HUDEP-2 (cell line): Measurements from ENCODE around the gene CCR9.

Experiments
- DNase-seq, 76 experiments: peaks; one replicate each; lab custom pipeline; 2025; ENCODE audit not compliant: unreplicated experiment in 76 of 76; lab: John Stamatoyannopoulos, UW

CCR9 gene

DNA sequence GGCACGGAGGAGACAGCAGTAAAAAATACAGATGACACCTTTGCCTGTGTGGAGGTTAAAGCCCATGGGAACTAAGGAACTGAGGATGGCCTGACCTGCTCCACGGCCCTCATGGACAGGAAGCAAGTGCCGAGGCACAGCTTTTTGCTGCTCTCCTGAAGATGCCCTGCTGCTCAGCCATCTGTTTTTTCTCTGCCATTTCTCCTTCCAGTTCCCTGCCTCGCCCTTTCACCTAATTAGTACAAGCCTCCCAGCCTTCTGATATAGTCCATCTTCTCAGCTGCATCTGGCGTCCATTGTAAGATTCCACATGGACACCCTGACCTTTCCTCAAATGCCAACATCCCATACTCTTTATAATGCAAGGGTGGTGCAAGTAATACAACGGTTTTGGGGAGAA, 45.2 kb downstream of the CCR9 start:
- no peak for DNase-seq

GRCh38 chr3:45932112-45932511, 45.8 kb downstream of the CCR9 start:
- no peak for DNase-seq

DNA sequence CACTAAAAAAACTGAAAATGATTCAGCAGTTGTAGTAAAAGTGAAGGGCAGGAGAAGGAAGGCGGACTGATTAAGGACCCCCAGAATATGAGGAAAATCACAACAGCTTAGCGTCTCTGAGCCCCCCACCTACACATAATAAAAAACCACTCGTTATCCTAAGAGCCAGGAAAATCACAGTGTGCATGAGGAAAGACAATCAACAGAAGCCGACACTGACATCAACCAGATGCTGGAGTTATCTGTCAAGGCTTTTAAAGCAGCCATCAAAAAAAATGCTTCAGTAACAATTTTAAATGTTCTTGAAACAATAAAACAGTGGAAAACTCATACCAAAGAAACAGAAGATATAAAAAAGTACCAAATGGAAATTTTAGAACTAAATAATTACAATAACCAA, 47.2 kb downstream of the CCR9 start:
- DNase-seq = no peak

DNA sequence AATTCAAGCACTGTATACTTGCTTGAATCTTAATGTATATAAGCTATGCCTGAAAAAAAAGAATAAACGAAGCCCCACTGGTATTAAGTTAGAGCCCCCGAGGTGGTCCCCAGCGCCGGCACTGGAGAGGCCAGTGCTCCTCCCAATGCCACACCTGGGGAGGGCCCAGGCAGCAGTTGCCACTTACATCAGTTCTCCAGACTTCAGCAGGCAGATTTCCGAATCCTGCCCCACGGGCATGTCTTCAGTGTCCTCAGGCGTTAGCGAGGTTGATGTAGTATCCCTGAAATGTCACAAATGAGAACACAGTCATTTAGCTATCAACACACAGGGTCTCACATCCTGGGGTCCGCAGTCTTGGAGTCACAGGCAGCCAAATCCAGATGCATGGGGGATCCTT, 49.9 kb downstream of the CCR9 start:
- DNase-seq = no peak

- DNase-seq = no peak
Observed at GRCh38 chr3:45937206-45938042, 51.1 kb downstream of the CCR9 start.

DNA sequence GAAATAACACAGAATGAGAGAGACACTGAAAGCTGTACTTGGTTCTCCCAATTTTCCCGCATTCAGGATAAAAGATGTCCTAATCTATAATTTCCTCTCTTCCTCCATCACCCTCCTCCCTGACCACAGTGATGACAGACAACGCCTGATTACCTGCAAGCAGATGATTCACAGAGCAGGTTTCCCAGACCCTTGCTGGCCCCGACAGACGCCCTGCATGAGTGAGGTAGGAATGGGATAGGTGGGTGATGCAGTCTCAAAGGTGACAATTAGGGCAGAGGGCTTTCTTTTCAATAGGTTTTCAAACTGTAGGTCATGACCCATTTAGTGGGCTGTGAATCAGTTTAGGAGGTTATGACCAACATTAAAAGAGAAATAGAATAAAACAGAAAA, 51.7 kb downstream of the CCR9 start:
- no peak for DNase-seq

DNA sequence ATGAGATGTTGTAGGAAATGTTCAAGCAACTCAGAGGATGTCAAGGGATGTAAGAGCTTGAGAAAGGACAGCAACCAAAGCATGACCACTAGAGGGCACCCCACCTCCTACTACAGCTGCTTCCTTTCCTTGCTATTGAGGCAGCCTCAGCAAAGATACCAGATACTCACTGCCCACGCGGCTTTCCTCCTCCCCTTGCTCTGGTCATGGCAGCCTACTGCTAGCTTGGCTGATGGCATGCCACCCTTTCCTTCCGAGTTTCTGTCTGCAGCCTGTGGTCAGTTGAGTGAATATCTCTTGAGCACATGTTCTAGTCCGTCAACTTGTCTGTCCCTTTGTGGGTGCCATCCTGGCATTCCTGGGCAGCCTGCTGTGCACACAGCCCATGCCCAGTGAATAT, 52.5 kb downstream of the CCR9 start:
- DNase-seq = peak in 72 of 76 experiments; percentile 2 to 83 (median 51)

- no peak for DNase-seq
Observed at GRCh38 chr3:45939341-45939771, 53.0 kb downstream of the CCR9 start.

DNA sequence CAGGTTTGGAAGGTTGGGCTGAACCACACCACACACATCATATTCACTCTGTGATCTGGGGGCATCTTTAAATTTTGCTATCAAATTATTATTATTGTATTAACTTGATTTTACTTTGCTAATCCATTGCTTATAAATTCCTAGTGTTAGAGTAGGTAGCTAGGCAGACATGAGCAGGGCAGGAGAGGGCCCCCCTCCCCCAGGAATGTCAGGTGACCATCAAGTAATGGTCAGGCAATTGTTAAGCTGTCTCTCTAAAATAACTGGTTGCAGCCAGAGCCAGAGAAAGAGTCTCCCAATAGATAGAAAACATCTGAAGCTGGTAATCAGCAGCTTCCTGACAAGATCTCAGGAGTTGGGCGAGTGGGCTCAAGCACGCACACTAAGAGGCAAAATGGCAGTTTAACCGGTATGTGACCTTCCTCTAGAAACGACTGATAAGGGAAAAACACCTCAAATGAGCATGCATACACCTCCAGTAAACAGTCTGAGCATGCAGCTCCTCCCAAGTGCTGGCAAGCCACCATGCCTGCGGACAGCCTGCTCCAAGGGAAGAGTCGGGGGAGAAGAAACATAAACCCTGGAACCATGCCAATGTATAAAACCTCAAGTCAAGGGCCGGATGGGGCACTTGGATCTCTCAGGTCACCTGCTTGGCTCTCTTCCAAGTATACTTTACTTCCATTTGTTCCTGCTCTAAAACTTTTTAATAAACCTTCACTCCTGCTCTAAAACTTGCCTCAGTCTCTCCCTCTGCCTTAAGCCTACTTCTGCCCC, 53.8 kb downstream of the CCR9 start:
- peak in 4 of 76 experiments; percentile 2 to 20 (median 10) for DNase-seq

DNA sequence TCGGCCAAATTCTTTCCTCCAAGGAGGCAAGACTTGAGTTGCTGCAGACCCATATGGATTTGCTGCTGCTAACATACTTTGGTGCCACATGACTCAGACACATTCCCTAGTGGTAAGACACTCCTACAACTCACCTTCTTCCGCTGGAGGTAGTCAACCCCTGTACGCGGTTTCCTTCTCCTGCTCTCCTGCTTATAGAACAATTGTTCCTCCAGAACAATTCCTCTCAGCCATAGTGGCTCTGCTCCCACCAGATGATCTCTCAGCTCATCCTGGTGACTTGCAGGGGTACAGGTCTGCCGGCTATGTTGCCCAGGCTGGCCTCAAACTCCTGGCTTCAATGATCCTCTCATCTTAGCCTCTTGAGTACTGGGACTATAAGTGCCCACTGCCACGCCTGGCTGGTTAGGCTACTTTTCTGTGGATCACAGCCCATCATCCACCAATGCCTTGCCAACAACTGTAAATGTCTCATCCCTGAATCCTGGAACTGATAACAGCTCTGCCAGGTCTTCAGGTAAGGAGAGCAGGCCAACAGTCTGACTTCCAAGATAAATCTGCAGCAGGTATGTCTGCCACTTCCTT, 54.5 kb downstream of the CCR9 start:
- no peak for DNase-seq

DNA sequence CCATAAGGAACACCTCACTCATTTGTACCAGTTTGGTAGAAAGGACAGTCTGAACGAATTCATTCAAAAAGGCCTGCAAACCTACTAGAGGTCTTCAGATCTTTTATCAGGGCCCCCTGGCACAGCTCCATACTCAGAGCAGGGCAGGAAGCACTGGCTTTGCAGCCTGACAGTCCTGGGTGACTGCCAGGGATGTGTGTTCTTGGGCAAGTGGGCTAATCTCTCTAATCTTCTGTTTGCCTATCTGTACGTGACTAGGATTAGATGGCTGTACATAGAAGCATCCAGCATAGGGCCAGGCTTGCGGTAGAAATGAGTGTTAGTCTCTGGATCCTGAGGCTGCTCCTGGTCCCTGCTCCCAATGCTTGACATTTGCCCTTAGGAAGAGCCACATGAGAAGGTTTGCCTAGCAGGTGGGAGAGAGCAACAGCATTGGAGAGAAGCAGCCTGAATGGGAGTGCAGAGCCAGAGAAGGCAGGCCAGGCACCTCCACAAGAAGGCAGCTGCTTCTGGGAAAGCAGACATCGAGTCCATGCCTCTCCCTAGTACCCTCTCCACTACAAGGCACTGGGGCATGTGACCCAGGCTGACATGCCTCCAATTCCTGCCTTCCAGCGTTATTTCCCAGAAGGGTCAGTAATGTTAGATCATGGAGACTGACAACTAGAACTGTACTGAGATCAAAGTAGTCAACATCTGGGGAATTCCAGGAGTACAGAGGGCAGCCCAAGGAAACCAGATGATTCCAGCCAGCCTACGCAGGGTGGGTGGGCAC, 55.9 kb downstream of the CCR9 start:
- DNase-seq = peak in 69 of 76 experiments; percentile 3 to 77 (median 49)

GRCh38 chr3:45943207-45943846, 57.0 kb downstream of the CCR9 start, which contains the start of gene CXCR6:
Gene CXCR6, plus strand, starts transcription at chr3:45943464. Its CDS starts 3,018 bp downstream, at chr3:45946482.
- no peak for DNase-seq

DNA sequence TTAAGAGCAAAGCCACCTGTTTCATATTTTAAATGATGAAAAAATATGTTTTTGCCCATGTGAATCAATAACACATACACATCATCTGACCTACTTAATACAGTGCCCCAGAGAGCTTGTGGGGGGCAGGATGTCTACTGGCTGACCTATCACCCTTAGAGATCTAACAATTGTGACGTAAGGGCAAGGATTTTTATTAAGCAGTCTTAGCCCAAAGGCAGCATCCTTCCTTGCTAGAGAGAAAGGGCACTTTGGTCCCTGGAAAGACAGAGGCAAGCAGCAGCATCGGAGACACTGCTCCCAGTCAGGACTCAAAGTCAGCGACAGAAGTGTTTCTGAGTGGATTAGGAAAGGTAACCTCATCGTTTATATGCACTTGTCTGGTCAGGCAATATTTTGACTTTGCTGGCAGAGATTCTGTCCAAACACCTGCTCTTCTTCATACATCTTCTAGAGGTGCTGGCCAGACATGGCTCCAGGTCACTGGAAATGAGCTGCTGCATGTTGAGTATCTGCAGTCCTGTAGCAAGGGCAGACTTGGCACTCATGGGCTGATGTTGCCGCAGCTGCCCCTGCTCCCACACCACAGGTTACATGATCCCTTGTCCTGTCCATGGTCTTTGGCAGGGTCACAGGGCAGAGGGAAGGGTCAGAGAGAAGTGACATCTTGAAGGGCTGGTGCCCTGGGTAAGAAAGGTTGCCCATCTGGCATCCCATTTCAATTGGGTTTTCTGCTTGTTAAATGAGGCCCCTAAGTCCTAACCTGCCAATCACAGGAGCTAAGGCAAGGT, 58.7 kb downstream of the CCR9 start:
- DNase-seq = no peak

- DNase-seq = no peak
Observed at GRCh38 chr3:45946307-45946706, 60.0 kb downstream of the CCR9 start.

- peak in 10 of 76 experiments; percentile 5 to 35 (median 14) for DNase-seq
Observed at GRCh38 chr3:45946875-45947274, 60.5 kb downstream of the CCR9 start.

DNA sequence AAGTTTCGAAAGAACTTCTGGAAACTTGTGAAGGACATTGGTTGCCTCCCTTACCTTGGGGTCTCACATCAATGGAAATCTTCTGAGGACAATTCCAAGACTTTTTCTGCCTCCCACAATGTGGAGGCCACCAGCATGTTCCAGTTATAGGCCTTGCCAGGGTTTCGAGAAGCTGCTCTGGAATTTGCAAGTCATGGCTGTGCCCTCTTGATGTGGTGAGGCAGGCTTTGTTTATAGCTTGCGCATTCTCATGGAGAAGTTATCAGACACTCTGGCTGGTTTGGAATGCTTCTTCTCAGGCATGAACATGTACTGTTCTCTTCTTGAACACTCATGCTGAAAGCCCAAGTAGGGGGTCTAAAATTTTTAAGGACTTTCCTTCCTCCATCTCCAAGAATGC, 61.0 kb downstream of the CCR9 start:
- no peak for DNase-seq

DNA sequence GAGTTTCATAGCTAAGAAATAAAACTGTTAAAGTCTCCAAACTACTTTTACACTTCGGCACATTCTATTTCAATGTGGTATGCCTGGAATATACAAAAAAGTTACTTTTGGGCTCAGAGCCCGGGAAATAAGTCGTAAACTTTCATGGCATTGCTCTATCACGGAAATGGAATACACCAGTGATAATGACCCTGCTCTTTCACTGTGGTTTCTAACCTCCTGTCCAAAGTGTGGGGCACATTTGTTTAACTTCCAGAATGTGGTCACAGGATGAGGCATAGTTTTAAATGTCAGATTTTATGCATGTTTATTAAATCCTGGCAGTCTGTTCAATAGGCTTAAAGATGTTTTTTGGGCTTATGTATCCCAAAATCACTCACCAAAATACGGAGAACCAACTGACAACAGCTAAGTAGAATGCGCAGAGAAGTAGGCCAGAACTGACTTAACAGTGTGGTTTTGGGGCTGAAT, 62.0 kb downstream of the CCR9 start:
- no peak for DNase-seq

GRCh38 chr3:45948881-45949280, 62.5 kb downstream of the CCR9 start:
- DNase-seq = no peak

GRCh38 chr3:45949432-45949831, 63.1 kb downstream of the CCR9 start:
- no peak for DNase-seq
